ENCODE data around the gene C1QTNF5.

C1QTNF5 gene

DNA sequence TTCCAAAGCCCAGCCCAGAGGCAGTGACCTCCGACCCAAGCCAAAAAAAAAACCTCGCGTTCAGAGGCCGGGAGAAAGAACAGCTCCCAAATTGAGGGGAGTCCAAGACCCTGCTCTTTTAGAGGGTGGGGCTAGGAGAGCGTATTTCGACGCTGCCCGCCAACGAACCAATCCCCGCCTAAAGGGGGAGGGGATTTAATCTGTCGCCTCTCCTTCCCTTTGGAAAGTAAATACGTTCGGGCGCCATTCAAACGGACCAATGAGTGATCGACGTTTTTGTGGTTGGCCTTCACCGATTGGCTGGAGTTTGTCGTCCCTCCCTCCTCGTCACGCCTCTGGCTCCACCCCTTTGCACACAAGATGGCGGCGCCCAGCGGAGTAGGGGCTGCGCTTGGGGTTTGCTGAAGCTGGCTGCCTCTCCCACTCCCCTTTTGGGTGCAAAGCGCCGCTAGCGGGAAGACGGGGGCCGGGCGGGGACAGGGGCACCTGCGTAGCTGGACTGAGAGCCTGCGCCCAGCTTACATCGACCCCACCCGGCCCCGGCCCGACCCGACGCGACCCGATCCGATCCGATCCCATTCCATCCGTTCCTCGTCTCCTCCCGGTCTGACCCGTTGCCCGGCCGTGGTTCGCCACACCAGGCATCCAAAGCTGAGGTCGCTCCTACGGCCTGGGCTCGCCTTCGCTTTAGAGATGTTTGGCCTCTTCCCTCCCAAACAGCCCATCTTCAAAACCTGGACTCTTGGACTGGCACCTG lies 6.3 kb downstream of the C1QTNF5 start, which contains the start of gene RNF26:
Gene RNF26, plus strand, starts transcription at position 354 of the 757 bp plus-strand sequence. CDS start 596 bp downstream, outside the sequence.
- H3K36me3 Mint-ChIP-seq, result peaks cover 15% of the 10 kb centered on the region
- peak within 1 kb of the TSS; percentile 97 for H3K27ac Mint-ChIP-seq
- H3K4me1 Mint-ChIP-seq, result peaks cover 62% of the 10 kb centered on the region

DNA sequence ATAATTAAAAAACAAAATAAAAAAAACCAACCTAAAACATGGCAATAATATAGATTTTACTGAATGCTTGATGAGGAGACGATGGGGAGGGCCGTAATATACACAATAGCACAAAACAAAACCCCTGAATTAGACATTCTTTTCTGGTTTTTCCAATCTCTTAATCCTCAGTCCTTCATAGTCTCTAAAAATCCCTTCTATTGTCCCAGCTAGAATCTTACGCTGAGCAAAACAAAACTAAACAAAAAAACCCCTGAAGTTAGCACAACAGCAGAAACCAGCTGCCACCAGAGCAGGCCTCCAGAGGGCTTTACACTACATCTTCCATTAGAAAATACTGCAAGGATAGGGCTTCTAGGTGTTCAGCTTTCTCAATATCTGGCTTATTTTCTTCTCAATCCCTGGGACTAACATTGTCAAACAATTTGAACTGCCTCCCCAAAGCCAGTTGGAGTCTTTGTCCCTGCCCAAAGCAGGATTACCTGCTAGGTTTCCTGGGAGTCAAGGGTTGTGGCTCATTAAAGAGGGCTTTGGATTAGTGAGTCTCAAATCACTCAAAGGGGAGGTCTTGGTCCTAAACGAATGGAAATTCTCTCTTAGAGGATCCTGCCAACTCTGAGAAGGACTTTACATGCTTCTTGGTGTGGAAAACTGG lies 8.4 kb downstream of the C1QTNF5 start:
- peaks cover 7% of the 10 kb centered on the region for H3K36me3 Mint-ChIP-seq
- no peak for DNase-seq
- no peaks in the 10 kb centered on the region for H3K9me3 Mint-ChIP-seq
- H3K4me1 Mint-ChIP-seq, result peaks cover 44% of the 10 kb centered on the region
- no peak overlapping the region for H3K4me3 Mint-ChIP-seq
- H3K27ac Mint-ChIP-seq, result peak overlapping the region; percentile 61
- peaks cover 20% of the 10 kb centered on the region for H3K27me3 Mint-ChIP-seq
- CTCF ChIA-PET, result interaction anchor here (0.8 to 9.8 kb wide), 2 partner anchors 10 to 142 kb away, joined by 4 to 106 read pairs; no protein-coding TSS in a partner anchor

More for the DNA sequence above, 6.3 kb downstream of the C1QTNF5 start, which contains the start of gene RNF26:
- CTCF ChIA-PET, result interaction anchor here (0.9 to 9.8 kb wide), 3 partner anchors 12 to 22 kb away, joined by 3 to 106 read pairs (median 3); partner anchors contain the start of gene MCAM
- peak within 1 kb of the TSS; percentile 99 for H3K4me3 Mint-ChIP-seq
- no peaks in the 10 kb centered on the region for H3K9me3 Mint-ChIP-seq
- H3K27me3 Mint-ChIP-seq, result peaks cover 25% of the 10 kb centered on the region
- peak; percentile 97 for DNase-seq

DNA sequence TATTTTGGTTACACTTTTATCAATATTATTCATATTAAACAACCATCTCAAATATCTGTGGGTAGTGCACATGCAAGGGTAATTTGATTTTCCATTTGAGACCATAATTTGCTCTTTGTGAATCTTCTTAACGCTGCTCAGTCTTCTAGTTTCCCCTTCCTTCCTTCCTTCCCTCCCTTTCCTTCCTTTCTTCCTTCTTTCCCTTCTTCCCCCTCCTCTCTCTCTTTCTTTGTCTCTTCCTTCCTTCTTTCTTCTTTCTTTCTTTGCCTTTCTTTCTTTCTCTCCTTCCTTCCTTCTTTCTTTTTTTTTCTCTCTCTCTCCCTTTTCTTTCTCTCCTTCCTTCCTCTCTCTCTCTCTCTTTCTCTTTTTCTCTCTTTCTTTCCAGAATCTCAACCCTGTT lies 10.4 kb downstream of the C1QTNF5 start:
- H3K27me3 Mint-ChIP-seq, result peaks cover 20% of the 10 kb centered on the region
- peaks cover 24% of the 10 kb centered on the region for H3K4me1 Mint-ChIP-seq
- H3K27ac Mint-ChIP-seq, result no peak overlapping the region
- no peaks in the 10 kb centered on the region for H3K9me3 Mint-ChIP-seq
- no peak overlapping the region for H3K4me3 Mint-ChIP-seq
- no peaks in the 10 kb centered on the region for H3K36me3 Mint-ChIP-seq
- CTCF ChIA-PET, result interaction anchor here (0.5 kb wide), 1 partner anchor 8 kb away, joined by 3 read pairs; no protein-coding TSS in a partner anchor
- DNase-seq, result no peak

DNA sequence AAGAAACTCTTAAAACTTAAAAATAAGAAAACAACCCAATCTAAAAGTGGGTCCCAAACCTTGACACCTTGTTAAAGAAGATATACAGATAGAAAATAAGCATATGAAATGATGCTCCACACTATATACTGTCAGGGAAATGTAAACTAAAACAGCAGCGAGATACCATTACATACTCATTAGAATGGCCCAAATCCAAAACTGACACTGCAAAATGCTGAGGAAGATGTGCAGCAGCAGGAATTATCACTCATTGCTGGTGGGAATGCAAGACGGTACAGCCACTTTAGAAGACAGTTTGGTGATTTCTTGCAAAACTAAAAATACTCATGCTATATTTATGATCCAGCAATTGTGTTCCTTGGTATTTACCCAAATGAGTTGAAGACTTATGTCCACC lies 11.4 kb downstream of the C1QTNF5 start:
- DNase-seq, result no peak
- Mint-ChIP-seq H3K27ac (no peak overlapping the region), H3K36me3 (no peaks in the 10 kb centered on the region), H3K9me3 (no peaks in the 10 kb centered on the region), H3K27me3 (peaks cover 20% of the 10 kb centered on the region), H3K4me1 (peaks cover 16% of the 10 kb centered on the region), H3K4me3 (no peak overlapping the region)
- CTCF ChIA-PET, result interaction anchor here (1.0 to 4.0 kb wide), 2 partner anchors 8 to 45 kb away, joined by 3 to 24 read pairs; no protein-coding TSS in a partner anchor

DNA sequence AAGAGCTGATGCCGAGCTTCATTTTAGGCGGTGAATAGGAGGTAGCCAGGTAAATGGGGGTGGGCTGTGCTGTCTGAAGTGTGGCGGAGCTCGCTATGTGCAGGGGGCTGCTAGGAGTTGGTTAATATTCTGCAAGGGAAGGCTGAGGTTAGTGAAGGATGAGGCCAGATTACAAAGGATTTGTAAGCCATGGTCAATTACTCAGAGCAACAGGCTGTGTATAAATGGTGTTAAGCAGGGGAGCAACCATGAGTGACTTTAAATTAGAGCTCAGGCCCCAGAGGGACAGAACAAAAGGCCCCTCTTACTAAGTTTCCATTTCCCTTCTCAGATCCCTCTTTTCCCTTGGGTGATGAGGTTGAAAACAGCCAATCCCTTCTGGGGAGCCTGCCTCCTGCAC lies 16.5 kb downstream of the C1QTNF5 start:
- peaks cover 34% of the 10 kb centered on the region for H3K27me3 Mint-ChIP-seq
- no peaks in the 10 kb centered on the region for H3K9me3 Mint-ChIP-seq
- H3K4me1 Mint-ChIP-seq, result peaks cover 33% of the 10 kb centered on the region
- no peak overlapping the region for H3K4me3 Mint-ChIP-seq
- peaks cover 2% of the 10 kb centered on the region for H3K36me3 Mint-ChIP-seq
- no peak overlapping the region for H3K27ac Mint-ChIP-seq
- DNase-seq, result no peak
- CTCF ChIA-PET, result interaction anchor here (0.6 to 5.8 kb wide), 27 partner anchors 11 to 357 kb away, joined by 3 to 106 read pairs (median 4); partner anchors contain the start of genes CBL, RNF26 and VPS11

DNA sequence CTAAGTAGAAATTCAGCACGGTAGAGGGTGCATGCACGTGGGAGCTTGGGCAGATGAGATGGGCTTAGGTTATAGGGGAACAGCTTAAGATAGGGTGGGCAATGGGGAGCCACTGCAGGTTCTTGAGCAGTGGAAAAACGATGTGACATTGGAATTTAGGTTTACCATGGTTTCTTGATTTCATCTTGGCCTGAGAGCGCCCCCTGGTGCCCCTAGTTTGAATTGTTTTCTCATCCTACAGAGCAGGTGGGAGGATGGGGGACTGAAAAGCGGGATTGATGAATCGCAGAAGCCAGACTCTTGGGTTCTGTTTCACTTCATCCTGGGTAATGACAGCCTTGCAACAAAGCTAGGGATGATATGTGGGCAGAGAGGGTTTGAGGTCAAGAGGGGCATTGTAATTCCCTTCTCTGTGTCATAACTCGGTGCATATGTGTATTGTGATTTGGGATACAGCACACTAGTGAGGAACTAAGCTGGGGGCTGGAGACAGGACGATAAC lies 17.1 kb downstream of the C1QTNF5 start:
- peak; percentile 88 for DNase-seq
- CTCF ChIA-PET, result interaction anchor here (0.6 to 5.8 kb wide), 37 partner anchors 12 to 357 kb away, joined by 3 to 106 read pairs (median 4); partner anchors contain the start of genes C2CD2L, CBL, RNF26 and VPS11
- peaks cover 38% of the 10 kb centered on the region for H3K4me1 Mint-ChIP-seq
- peaks cover 35% of the 10 kb centered on the region for H3K27me3 Mint-ChIP-seq
- no peaks in the 10 kb centered on the region for H3K9me3 Mint-ChIP-seq
- peaks cover 2% of the 10 kb centered on the region for H3K36me3 Mint-ChIP-seq
- H3K4me3 Mint-ChIP-seq, result no peak overlapping the region
- no peak overlapping the region for H3K27ac Mint-ChIP-seq

DNA sequence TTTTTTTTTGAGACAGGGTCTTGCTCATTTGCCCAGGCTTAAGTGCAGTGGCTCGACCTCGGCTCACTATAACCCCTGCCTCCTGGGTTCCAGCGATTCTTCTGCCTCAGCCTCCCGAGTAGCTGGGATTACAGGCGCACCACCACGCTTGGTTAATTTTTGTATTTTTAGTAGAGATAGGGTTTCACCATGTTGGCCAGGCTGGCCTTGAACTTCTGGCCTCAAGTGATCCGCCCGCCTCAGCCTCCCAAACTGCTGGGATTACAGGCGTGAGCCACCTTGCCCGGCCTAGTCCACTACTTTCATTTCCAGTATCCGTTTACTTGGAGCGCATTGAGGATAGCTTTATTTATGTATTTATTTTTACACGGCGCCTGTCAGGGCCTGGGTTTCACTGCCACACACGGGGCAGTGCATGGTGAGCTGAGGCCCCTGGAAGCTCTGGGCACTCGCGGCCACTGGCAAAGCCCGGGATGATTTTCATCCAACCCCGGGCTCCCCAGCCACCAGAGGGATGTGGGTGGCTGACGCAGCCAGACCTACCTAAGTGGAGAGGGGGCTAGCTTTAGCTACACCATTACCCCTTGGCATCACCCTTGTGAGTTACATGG lies 17.7 kb downstream of the C1QTNF5 start:
- H3K4me3 Mint-ChIP-seq, result no peak overlapping the region
- peaks cover 2% of the 10 kb centered on the region for H3K36me3 Mint-ChIP-seq
- DNase-seq, result no peak
- no peak overlapping the region for H3K27ac Mint-ChIP-seq
- peaks cover 40% of the 10 kb centered on the region for H3K4me1 Mint-ChIP-seq
- CTCF ChIA-PET, result interaction anchor here (0.8 to 5.8 kb wide), 34 partner anchors 13 to 287 kb away, joined by 3 to 106 read pairs (median 4); partner anchors contain the start of genes C2CD2L, CBL, RNF26 and VPS11
- H3K9me3 Mint-ChIP-seq, result no peaks in the 10 kb centered on the region
- H3K27me3 Mint-ChIP-seq, result peaks cover 38% of the 10 kb centered on the region

DNA sequence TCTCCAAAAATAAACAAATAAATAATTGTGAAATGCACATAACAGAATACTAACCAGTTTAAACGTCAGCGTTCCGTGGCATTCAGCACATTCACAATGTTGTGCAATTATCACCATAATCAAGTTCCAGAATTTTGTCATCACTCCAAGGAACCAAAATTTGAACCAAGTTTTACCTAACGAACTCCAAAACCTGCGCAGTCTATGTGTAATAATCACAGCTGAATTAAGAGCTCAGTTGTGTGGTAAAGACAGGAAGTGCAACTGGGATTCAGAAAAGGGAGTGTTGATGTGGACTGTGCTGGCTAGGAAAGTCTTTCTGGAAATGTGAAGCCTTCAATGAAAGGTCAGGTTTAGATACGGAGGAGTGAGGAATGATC lies 18.3 kb downstream of the C1QTNF5 start:
- no peak for DNase-seq
- Mint-ChIP-seq H3K4me3 (no peak overlapping the region), H3K36me3 (peaks cover 2% of the 10 kb centered on the region), H3K4me1 (peaks cover 40% of the 10 kb centered on the region), H3K27me3 (peaks cover 45% of the 10 kb centered on the region), H3K9me3 (no peaks in the 10 kb centered on the region), H3K27ac (no peak overlapping the region)
- CTCF ChIA-PET, result interaction anchor here (0.9 to 5.8 kb wide), 17 partner anchors 13 to 633 kb away, joined by 3 to 106 read pairs (median 10); partner anchors contain the start of genes C2CD2L, CBL and RNF26

DNA sequence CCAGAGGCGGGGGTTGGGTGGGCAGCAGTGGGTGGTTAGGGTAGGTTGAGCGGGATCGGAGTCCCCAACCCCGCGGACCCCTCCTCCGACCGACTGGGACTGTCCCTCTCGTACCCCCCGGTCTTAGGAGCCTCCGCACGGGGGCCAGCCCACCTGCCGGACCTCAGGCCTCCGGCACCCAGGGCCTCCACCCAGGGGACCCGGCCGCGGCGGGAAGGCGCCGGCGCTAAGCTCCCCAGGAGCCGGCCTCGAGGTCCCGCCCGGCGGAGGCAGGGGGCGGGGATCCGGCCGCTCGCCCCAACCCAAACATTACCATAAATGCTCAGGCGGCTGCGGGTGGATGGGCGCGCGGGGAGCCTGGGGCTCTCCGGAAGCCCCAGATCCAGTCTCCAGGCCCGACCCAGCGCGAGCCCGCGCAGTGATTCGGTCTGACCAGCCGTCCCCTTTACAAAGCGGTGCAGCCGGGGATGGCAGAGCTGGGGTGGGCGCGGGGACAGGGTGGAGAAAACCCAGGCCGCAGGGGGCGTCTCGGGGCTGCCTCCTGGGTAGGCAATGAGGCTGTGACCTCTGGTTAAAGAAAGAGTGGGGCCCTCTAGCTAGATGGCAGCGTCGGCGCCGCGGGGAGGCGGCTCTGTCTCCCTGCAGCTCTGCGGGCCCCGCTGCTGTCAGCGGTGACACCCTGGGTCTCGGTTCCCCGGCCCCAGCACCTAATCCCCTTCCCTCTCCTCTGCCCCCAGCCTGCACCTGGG lies 19.7 kb downstream of the C1QTNF5 start:
- H3K36me3 Mint-ChIP-seq, result peaks cover 2% of the 10 kb centered on the region
- H3K4me1 Mint-ChIP-seq, result peaks cover 43% of the 10 kb centered on the region
- CTCF ChIA-PET, result interaction anchor here (0.8 to 5.8 kb wide), 16 partner anchors 11 to 631 kb away, joined by 3 to 106 read pairs (median 4); partner anchors contain the start of genes CBL and RNF26
- peak; percentile 79 for DNase-seq
- H3K4me3 Mint-ChIP-seq, result peak overlapping the region; percentile 76
- H3K27me3 Mint-ChIP-seq, result peaks cover 59% of the 10 kb centered on the region
- peak overlapping the region; percentile 92 for H3K27ac Mint-ChIP-seq
- H3K9me3 Mint-ChIP-seq, result no peaks in the 10 kb centered on the region

DNA sequence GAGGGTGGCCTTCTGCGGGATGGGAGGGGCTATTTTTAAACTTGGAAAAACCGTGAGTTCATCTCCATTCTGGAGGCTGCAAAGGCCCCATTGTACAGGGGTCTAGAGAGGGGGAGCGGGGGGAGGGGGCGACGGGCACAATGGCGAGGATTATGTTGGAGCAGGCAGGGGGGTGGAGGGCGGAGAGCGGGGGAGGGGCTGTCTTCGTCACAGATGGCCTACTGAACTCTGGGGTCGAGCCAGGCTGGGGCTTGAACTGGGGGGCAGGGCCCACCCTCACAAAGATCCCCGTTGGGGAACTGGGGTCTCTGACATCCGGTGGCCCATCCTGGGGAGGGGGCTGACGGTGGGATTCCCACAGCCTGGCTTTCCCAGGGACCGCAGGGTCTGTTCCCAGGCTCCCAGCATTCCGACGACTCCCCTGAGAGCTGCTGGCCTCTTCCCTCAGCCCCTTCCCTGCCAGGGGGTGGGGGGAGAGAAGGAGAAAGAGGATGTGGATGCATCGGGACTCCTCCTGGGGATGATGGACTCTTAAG lies 20.4 kb downstream of the C1QTNF5 start:
- CTCF ChIA-PET, result interaction anchor here (1.0 to 5.8 kb wide), 7 partner anchors 11 to 115 kb away, joined by 4 to 106 read pairs (median 14); partner anchors contain the start of genes CBL and RNF26
- H3K4me1 Mint-ChIP-seq, result peaks cover 49% of the 10 kb centered on the region
- peak overlapping the region; percentile 54 for H3K4me3 Mint-ChIP-seq
- H3K27me3 Mint-ChIP-seq, result peaks cover 65% of the 10 kb centered on the region
- H3K9me3 Mint-ChIP-seq, result no peaks in the 10 kb centered on the region
- peaks cover 2% of the 10 kb centered on the region for H3K36me3 Mint-ChIP-seq
- no peak overlapping the region for H3K27ac Mint-ChIP-seq
- peak; percentile 24 for DNase-seq

DNA sequence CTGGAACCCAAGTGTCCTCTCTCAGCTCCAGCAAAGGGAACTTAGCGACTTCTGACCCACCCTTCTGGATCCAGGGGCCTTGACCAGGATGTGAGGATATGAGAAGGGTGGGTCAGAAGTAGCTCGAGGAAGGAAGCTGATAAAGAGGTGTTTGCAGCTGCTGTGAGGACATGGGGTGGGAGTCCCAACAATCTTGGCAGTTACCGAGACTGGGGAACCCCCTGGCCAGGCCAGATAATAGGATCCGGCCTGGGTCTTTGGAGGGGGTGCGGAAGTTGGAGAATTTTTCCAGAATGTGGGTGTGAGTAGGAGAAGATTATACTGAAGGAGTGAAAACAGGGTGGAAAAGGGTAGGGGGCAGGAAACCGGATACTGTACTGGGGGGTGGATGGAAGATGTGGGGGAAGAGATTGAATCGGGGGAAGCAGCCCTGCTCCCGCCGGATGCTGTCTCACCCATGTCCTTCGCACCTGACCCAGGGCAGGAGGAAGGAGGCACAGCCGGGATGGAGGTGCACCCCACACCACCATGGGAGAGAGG lies 20.9 kb downstream of the C1QTNF5 start:
- Mint-ChIP-seq H3K4me3 (peak overlapping the region; percentile 54), H3K27me3 (peaks cover 70% of the 10 kb centered on the region), H3K9me3 (no peaks in the 10 kb centered on the region), H3K27ac (no peak overlapping the region), H3K36me3 (peaks cover 2% of the 10 kb centered on the region), H3K4me1 (peaks cover 55% of the 10 kb centered on the region)
- DNase-seq, result no peak
- CTCF ChIA-PET, result interaction anchor here (1.8 kb wide), 1 partner anchor 18 kb away, joined by 9 read pairs; no protein-coding TSS in a partner anchor

DNA sequence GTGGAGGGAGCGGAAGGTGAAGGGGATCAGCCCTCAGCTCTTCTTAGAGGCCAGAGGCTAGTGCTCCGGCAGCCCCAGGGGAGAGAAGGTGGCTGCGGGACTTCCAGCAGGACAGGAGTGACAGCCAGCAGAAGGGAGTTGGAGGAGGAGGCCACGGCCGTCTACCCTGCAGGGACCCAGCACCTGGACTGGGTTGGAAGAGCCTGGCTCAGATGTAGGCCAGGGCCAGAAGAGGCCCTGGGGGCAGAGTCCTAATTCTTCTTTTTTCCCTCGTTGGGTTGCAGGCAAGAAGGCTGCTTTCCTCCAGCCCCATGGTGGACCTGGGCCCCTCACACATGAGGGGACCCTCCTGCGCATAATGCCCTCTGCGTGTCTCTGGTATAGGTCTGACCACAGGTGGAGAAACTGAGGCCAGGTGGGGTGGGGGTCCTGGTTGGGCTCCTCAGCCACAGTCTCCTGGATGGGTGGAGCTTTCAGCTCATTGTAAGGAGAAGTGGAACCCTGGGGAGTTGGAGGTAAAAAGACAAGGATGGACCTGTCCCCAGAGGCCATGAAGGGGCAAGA lies 21.5 kb downstream of the C1QTNF5 start:
- Mint-ChIP-seq H3K27me3 (peaks cover 76% of the 10 kb centered on the region), H3K27ac (peak overlapping the region; percentile 77), H3K4me1 (peaks cover 58% of the 10 kb centered on the region), H3K9me3 (no peaks in the 10 kb centered on the region), H3K36me3 (peaks cover 2% of the 10 kb centered on the region), H3K4me3 (peak overlapping the region; percentile 28)
- no peak for DNase-seq
- CTCF ChIA-PET, result interaction anchor here (0.9 to 1.8 kb wide), 2 partner anchors 19 to 36 kb away, joined by 3 to 9 read pairs; no protein-coding TSS in a partner anchor
